ENCODE results near the gene KLHDC7A. TPM values are rescaled to one million over a fixed set of nuclear protein-coding genes. Genes with fewer than 3 reads are reported as not detected.

The KLHDC7A gene
- total RNA-seq, 1 donor from 2014 or later, result not detected

DNA sequence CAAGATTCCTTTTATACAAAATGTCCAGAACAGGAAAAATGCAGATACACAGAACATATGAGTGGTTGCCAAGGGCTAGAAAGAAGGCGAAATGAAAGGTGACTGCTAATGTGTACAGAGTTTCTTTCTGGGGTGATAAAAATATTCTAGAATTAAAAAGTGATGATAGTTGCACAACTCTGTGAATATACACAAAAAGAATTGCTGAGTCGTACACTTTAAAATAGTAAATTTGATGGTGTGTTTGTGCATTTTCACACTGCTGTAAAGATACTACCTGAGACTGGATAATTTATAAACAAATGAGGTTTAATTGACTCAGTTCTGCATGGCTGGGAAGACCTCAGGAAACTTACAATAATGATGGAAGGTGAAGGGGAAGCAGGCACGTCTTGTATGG, 23.9 kb downstream of the KLHDC7A start:
- no peak for DNase-seq (ENCODE audit: low read depth, low spot score)

DNA sequence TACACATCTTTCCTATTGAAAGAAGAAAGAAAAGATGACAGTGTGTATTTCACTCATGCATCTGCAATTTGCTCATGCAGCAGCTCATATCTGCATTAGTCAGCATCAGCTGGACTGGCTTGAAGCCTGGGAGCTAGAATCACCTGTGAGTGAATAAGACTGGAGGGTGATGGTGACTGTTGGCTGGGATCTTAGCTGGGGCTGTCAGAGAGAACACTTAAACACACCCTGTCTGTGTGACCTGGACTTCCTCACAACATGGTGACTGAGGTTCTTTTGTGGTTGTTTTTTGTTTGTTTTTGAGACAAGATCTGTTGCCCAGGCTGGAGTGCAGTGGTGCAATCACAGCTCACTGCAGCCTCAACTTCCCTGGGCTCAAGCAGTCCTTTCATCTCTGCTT, 24.9 kb downstream of the KLHDC7A start:
- DNase-seq (ENCODE audit: low read depth, low spot score), result no peak

GRCh38 chr1:18508084-18508483, 27.4 kb downstream of the KLHDC7A start:
- no peak for DNase-seq (ENCODE audit: low read depth, low spot score)

DNA sequence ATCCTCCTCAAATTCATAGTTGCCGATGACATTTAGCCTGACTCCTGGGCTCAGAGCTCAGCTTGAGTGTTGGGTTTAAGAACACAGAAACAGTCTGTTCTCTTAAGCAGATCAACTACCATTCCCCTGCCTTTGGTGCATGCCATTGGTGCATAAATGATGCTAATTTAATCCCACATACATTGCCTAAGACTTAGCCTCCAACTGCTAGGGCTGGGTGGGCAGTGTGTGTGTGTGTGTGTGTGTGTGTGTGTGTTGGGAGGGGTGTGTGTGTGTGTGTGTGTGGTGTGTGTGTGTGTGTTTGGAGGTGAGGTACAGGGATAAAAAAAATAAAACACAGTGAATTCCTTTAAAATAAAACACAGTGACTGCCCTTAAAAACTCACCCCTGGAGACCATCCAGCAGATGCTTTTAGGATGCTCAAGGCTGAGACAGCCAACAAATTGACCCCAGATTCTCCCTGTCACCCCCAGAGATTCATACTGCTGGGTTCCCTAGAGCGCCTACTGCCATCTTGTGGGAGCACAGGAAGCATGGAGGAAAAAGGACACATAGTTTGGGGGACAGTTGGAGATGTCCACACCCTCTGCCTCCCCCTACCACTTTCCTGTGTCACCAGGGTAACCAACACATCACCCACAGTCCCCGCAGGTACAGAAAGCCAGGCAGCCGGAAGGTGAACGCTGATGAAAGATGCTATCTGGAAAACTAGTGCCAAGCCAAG, 30.6 kb downstream of the KLHDC7A start:
- DNase-seq (ENCODE audit: low read depth, low spot score), result no peak

GRCh38 chr1:18511874-18512150, 31.1 kb downstream of the KLHDC7A start:
- no peak for DNase-seq (ENCODE audit: low read depth, low spot score)

- no peak for DNase-seq (ENCODE audit: low read depth, low spot score)
Observed at GRCh38 chr1:18512883-18513282, 32.2 kb downstream of the KLHDC7A start.

GRCh38 chr1:18513995-18514394, 33.3 kb downstream of the KLHDC7A start:
- DNase-seq (ENCODE audit: low read depth, low spot score), result no peak

GRCh38 chr1:18515120-18515667, 34.5 kb downstream of the KLHDC7A start:
- no peak for DNase-seq (ENCODE audit: low read depth, low spot score)

DNA sequence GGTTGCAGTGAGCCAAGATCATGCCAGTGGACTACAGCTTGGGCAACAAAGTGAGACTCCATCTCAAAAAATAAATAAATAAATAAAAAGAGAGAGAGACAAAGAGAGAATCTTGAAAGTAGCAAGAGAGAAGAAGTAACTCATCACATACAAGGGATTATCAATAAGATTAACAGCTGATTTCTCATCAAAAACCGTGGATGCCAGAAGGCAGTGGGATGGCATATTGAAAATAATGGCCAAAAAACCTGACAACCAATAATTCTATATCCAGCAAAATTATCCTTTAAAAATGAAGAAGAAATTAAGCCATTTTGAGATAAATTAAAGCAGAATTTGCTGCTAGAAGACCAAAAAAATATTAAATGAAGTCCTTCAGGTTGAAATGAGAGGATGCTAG, 35.7 kb downstream of the KLHDC7A start:
- no peak for DNase-seq (ENCODE audit: low read depth, low spot score)

DNA sequence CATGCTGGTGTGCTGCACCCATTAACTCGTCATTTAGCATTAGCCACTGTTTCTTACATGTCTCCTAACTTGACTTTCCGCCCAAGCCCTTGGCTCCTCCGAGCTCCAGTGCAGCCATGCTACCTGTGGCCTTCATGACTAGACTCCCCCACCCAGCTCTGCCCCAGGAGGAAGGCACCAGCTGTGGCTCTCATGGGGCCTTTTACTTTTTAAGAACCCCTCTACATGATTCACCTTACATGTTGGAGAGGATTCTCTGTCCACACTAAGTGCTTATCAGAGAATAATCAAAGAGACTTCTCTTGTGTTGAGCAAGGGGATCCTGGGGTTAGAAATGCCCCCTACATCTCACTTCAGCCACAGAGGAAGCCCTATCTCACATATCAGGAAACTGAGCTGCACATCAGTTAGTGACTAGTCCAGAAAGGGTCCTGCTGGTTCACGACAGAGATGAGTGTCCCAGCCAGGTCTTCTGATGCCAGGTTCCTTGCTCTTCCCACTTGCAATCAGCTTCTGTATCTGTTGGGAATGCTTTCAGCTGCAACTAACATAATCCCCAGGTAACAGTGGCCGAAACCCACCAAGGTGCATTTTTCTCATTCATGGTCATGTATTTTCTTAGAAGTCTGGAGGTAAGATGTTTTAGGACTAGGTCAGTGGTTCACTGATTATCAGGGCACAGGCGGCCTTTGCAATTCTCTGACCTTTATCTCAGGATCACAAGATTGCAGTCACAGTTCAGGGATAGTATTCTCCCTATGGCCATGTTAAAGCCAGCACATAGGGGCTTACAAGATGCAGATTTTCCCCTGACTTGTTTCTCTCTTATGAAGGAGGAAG, 45.9 kb downstream of the KLHDC7A start:
- DNase-seq (ENCODE audit: low read depth, low spot score), result no peak

- no peak for DNase-seq (ENCODE audit: low read depth, low spot score)
Observed at GRCh38 chr1:18527514-18527913, 46.8 kb downstream of the KLHDC7A start.

GRCh38 chr1:18527921-18528320, 47.2 kb downstream of the KLHDC7A start:
- no peak for DNase-seq (ENCODE audit: low read depth, low spot score)

DNA sequence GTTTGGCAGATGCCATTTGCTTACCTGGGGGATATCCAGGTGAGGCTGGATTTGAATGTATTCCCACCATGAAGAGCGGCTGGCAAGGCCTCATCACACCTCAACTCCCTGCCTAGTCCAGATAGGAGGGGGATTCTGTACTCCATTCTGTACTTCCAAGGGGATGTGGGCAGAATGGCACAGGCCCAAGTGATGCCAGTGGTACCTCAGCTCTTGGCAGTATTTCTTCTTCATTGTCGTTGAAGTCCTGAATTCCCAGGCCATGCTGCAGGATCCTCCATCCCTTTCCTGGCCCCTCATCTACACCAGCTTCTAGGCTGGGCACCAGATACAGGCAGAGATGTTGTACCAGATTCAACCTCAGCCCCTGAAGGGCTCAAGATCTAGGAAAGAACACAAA, 47.9 kb downstream of the KLHDC7A start:
- DNase-seq (ENCODE audit: low read depth, low spot score), result no peak

GRCh38 chr1:18529714-18530113, 49.0 kb downstream of the KLHDC7A start:
- DNase-seq (ENCODE audit: low read depth, low spot score), result no peak

DNA sequence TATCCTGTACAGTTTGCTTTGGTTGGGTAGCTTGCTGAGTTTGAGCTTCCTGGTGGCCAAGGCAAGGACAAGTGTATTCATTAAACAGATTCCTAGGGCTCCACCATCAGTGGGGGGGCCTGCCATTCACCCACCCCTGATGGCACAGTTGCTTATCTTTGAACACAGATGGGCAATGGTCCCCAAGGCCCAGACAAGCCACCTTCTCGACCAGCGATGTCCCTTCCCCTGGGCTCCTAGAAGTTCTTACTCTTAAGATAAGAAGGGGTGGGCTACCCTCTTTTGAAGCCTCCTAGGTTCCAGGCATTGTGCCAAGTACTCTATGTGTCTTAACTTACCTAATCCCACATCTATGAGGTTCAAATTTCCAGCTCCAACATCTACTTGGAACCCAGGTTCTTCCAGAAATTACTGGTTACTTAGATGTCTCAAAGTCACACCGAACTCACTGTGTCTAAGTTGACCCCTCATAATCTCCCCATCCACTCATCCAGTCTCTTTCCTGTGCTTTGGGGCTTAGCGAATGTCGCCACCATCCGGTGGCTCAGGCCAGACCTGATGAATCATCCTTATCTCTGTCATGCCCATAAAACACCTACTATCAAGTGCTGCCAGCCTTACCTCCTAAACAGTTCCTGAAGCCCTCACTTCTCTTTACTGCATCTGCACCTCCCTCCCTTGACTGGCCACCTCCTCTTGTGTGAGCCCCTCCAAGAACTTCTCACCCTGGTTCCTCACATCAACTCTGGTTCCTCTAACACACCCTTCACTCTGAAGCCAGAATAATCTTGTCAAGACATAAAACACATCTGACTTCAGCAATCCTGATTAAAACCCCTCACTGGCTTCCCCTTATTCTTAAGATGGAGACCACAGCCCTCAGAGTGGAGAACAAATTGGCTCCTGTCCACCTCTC, 50.1 kb downstream of the KLHDC7A start:
- DNase-seq (ENCODE audit: low read depth, low spot score), result no peak

GRCh38 chr1:18531503-18531845, 50.7 kb downstream of the KLHDC7A start:
- DNase-seq (ENCODE audit: low read depth, low spot score), result no peak

- no peak for DNase-seq (ENCODE audit: low read depth, low spot score)
Observed at GRCh38 chr1:18532390-18533170, 51.9 kb downstream of the KLHDC7A start.

- no peak for DNase-seq (ENCODE audit: low read depth, low spot score)
Observed at GRCh38 chr1:18533259-18533658, 52.5 kb downstream of the KLHDC7A start.

DNA sequence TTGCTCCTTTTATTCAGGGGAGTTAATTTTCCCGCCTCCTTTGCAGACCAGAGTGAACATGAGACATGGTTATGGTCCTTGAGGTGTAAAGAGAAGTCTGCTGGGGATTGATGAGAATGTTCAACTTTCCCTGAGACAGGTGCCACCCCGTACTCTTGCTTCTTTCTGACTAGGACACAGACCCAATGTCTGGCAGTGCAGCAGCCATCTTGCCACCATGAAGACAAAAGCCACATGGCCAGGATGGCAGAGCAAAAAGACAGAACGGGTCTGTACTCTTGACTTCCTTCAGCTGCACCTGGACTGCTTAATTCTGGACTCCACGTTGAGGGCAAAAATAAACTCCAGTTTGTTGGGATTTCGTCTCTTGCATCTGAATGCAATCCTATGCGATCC, 54.1 kb downstream of the KLHDC7A start:
- DNase-seq (ENCODE audit: low read depth, low spot score), result no peak

Measured in pulmonary artery endothelial cell (primary cell).